ENCODE data around the gene DRC3.

DRC3 gene

DNA sequence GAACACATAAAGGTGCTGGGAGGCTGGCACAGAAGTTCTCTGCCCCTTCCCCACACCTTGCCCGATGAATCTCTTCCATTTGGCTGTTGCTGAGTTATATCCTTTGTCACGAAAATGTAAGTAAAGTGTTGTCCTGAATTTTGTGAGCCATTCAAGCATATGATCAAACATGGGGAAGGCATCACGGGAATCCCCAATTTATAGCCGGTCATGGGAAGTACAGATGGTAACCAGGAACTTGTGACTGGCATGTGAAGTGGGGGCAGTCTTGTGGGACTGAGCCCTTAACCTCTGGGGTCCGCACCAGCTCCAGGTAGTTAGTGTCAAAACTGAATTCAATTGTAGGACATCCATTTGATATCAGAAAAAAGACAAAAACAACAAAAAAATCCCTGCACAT lies 13.7 kb upstream of the DRC3 start:
- peaks cover 37% of the 10 kb centered on the region for H3K4me1 ChIP-seq (ENCODE audit: control insufficient read depth, insufficient read depth, low read length)
- peak overlapping the region; percentile 71 for H3K9ac ChIP-seq (ENCODE audit: low read depth, low read length)
- no peaks in the 10 kb centered on the region for H3K9me3 ChIP-seq (replicated peaks; ENCODE audit: low read length)
- peak overlapping the region; percentile 74 for H3K4me2 ChIP-seq (ENCODE audit: low read length)
- no peaks in the 10 kb centered on the region for H3K27me3 ChIP-seq (ENCODE audit: control insufficient read depth, insufficient read depth, low read length)
- peak overlapping the region; percentile 52 for H3K4me3 ChIP-seq (ENCODE audit: low read length)
- peaks cover 10% of the 10 kb centered on the region for H3K36me3 ChIP-seq (ENCODE audit: insufficient read depth, low read length)

DNA sequence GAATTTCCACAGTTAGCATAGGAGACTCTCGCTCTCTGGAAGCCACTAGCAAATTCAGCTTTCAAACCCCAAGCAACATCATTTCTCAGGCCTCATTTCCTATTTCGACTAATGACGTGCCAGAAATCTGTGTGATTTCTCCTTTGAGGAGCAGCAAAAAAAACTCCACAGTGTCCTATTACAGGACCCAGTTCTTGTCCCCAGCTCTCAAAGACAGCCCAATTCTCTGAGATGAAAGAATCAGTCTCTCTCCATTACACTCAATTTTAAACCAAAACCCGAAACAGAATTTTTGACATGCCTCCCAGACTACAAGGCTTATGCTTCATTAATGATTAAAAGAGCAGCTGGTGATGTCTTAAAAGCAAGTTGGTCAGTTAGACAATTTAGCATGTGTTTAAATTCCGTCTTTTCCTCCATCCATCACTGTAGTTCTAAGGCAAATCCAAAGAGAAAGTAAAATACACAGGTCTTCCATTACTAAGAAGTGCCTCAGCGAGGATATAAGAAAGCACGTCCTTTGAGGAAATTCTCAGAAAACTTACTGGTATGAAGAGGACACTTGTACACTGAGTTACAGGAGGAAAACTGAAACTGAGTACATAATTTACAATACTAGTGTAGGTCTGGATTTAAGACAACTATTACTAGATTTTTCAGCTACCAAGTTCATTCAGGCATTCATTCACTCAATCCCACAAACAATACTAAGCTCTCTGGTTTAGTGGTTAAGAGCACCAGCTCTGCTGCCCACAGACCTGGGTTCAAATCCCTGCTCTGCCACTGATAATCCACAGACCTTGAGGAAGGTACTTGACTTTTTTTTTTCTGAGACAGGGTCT lies 12.9 kb upstream of the DRC3 start:
- peaks cover 37% of the 10 kb centered on the region for H3K4me1 ChIP-seq (ENCODE audit: control insufficient read depth, insufficient read depth, low read length)

DNA sequence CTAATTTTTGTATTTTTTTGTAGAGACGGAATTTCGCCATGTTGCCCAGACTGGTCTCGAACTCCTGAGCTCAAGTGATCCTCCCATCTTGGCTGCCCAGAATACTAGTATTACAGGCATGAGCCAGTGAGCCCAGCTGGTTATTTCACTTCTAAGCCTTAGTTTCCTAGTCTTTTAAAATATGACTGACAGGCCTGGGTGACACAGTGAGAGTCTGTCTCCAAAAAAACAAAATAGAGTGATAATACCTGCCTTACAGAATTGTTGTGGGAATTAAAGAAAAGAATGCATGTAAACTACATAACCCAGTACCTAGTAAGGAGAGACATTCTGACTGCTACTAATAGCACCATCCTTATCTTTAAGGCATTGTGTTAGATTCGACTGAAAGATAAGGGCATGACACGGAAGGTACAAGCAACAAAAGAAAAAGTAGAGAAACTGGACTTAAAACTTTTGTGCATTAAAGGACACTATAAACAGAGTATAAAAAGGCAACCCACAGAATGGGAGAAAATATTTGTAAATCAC lies 12.1 kb upstream of the DRC3 start:
- no peaks in the 10 kb centered on the region for H3K27me3 ChIP-seq (ENCODE audit: control insufficient read depth, insufficient read depth, low read length)
- peaks cover 37% of the 10 kb centered on the region for H3K4me1 ChIP-seq (ENCODE audit: control insufficient read depth, insufficient read depth, low read length)
- no peaks in the 10 kb centered on the region for H3K9me3 ChIP-seq (replicated peaks; ENCODE audit: low read length)
- no peak overlapping the region for H3K4me3 ChIP-seq (ENCODE audit: low read length)
- H3K4me2 ChIP-seq (ENCODE audit: low read length) = peak overlapping the region; percentile 74
- no peak overlapping the region for H3K9ac ChIP-seq (ENCODE audit: low read depth, low read length)
- H3K36me3 ChIP-seq (ENCODE audit: insufficient read depth, low read length) = peaks cover 4% of the 10 kb centered on the region

More for the DNA sequence above, 12.9 kb upstream of the DRC3 start:
- no peaks in the 10 kb centered on the region for H3K9me3 ChIP-seq (replicated peaks; ENCODE audit: low read length)
- peak overlapping the region; percentile 74 for H3K4me2 ChIP-seq (ENCODE audit: low read length)
- H3K27me3 ChIP-seq (ENCODE audit: control insufficient read depth, insufficient read depth, low read length) = no peaks in the 10 kb centered on the region
- peaks cover 10% of the 10 kb centered on the region for H3K36me3 ChIP-seq (ENCODE audit: insufficient read depth, low read length)
- peak overlapping the region; percentile 71 for H3K9ac ChIP-seq (ENCODE audit: low read depth, low read length)
- peak overlapping the region; percentile 52 for H3K4me3 ChIP-seq (ENCODE audit: low read length)

DNA sequence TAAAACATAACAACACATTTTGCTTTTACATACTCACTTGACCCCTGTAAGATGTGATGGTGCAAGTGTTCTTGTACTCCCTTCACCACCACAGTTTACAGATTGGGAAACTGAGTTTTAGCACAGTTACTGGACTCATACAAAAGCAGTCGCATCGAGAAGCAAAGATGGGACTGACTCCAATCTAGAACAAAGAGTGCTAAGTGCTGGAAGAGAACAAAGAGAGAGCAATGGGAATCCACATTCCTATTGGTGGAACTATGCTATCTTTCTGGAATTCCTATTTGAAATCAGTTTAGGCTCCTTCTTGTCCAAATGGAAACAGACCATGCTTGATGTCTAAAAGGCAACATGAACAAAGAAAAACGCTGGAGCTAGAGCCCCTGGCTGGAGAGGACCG lies 9.6 kb upstream of the DRC3 start:
- Histone ChIP-seq H3K4me1 (ENCODE audit: control insufficient read depth, insufficient read depth, low read length) (peaks cover 22% of the 10 kb centered on the region), H3K36me3 (ENCODE audit: insufficient read depth, low read length) (no peaks in the 10 kb centered on the region), H3K9me3 (replicated peaks; ENCODE audit: low read length) (no peaks in the 10 kb centered on the region)

DNA sequence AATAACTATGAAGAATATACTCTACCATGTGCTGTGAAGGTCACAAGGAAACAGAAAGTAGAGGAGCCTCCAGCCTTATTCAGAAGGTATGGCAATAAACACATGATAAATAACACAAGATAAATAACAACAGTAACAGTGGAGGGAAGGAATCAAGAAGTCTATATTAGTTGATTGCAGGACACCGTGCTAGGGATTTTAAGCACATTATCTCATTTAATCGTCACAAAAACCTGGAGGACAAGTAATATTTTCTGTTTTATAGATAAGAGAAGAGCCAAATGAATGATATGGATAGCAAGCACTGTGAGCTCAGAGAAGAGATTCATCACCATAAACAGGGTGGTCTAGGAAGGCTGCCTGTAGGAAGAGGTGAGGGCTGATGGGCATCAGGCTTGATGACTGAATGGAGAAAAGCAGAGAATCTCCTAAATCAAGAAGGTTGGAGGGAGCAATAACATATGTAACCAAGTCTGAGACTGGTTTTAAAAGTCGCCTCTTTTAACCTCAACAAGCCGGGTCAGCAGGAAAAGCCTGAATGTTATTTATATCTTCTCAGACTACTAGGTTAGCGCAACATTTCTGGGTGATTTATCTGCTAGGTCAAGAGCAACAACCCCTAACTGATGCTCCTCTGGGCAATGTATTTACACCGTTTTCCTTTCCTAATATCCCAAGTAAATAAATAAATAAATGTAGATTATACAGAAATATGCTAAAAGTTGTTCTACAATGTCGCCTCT lies 8.8 kb upstream of the DRC3 start:
- Histone ChIP-seq H3K4me3 (ENCODE audit: low read length) (no peak overlapping the region), H3K36me3 (ENCODE audit: insufficient read depth, low read length) (no peaks in the 10 kb centered on the region), H3K9me3 (replicated peaks; ENCODE audit: low read length) (no peaks in the 10 kb centered on the region), H3K27me3 (ENCODE audit: control insufficient read depth, insufficient read depth, low read length) (no peaks in the 10 kb centered on the region), H3K4me1 (ENCODE audit: control insufficient read depth, insufficient read depth, low read length) (peaks cover 17% of the 10 kb centered on the region), H3K9ac (ENCODE audit: low read depth, low read length) (no peak overlapping the region), H3K4me2 (ENCODE audit: low read length) (no peak overlapping the region)

More for the DNA sequence above, 9.6 kb upstream of the DRC3 start:
- H3K4me3 ChIP-seq (ENCODE audit: low read length) = no peak overlapping the region
- no peak overlapping the region for H3K9ac ChIP-seq (ENCODE audit: low read depth, low read length)
- no peaks in the 10 kb centered on the region for H3K27me3 ChIP-seq (ENCODE audit: control insufficient read depth, insufficient read depth, low read length)
- no peak overlapping the region for H3K4me2 ChIP-seq (ENCODE audit: low read length)

DNA sequence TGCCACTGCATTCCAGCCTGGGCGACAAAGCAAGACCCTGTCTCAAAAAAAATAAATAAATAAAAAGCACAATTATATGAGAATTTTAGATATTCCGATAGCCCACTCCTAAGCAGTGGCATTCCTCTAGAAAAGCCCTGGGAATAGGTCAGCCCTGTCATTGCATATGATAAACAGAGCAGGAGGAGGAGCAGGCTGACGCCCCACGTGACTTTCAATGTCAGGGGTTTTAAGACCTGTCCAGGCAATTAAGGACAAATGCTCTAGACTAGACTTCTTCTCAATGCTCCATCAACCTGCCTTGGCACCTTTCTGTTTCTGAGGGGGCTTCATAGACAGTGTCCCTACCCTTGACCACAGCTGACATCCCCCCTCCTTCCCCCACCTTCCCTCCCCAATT lies 8.0 kb upstream of the DRC3 start:
- H3K36me3 ChIP-seq (ENCODE audit: insufficient read depth, low read length) = no peaks in the 10 kb centered on the region
- no peak overlapping the region for H3K9ac ChIP-seq (ENCODE audit: low read depth, low read length)
- H3K4me3 ChIP-seq (ENCODE audit: low read length) = no peak overlapping the region
- H3K9me3 ChIP-seq (replicated peaks; ENCODE audit: low read length) = no peaks in the 10 kb centered on the region
- no peaks in the 10 kb centered on the region for H3K27me3 ChIP-seq (ENCODE audit: control insufficient read depth, insufficient read depth, low read length)
- peaks cover 10% of the 10 kb centered on the region for H3K4me1 ChIP-seq (ENCODE audit: control insufficient read depth, insufficient read depth, low read length)
- H3K4me2 ChIP-seq (ENCODE audit: low read length) = no peak overlapping the region

DNA sequence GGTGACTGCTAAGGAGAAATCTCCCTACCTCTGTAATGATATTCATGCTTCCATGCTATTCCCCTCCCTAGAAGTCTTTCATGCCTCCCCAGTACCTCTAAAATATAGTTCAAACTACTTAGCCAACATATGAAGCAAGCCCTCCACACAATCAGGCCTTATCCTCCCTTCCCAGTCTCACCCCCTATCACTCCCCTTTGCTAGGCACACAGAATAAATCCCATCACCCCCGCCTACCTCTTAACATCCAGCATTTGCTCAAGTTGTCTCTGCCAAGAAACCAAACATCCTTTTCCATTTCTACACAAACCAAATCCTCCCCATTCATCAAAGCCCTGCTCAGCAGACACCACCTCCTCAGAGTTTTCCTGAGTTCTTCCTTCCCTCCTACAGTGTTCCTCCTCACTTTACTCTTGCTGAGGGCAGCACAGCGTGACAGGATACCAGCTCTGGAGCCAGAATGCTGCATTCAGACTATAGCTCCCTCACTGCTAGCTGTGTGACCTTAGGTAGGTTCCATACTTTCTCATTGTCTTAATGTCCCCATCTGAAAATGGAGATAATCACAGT lies 7.4 kb upstream of the DRC3 start:
- Histone ChIP-seq H3K9ac (ENCODE audit: low read depth, low read length) (no peak overlapping the region), H3K4me3 (ENCODE audit: low read length) (no peak overlapping the region), H3K4me1 (ENCODE audit: control insufficient read depth, insufficient read depth, low read length) (peaks cover 7% of the 10 kb centered on the region), H3K27me3 (ENCODE audit: control insufficient read depth, insufficient read depth, low read length) (no peaks in the 10 kb centered on the region), H3K4me2 (ENCODE audit: low read length) (no peak overlapping the region), H3K36me3 (ENCODE audit: insufficient read depth, low read length) (no peaks in the 10 kb centered on the region), H3K9me3 (replicated peaks; ENCODE audit: low read length) (no peaks in the 10 kb centered on the region)

DNA sequence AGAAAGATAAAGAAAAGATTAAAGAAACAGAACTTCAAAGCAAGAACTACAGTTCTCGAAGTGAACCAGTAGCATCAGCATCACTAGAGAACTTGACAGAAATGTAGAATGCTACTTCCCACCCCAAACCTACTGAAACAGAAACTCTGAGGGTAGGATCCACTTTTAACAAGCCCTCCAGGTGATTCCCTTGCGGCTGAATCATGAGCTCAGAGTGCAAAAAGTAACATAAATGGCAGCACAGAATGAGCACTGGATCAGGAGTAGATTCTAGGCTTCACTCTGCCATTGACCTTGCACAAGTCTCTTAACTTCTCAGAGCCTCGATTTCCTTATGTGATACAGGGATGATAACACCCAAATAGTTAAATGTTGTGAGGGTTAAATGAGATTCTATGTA lies 6.3 kb upstream of the DRC3 start:
- Histone ChIP-seq H3K4me2 (ENCODE audit: low read length) (no peak overlapping the region), H3K9ac (ENCODE audit: low read depth, low read length) (no peak overlapping the region), H3K36me3 (ENCODE audit: insufficient read depth, low read length) (no peaks in the 10 kb centered on the region), H3K4me3 (ENCODE audit: low read length) (no peak overlapping the region), H3K4me1 (ENCODE audit: control insufficient read depth, insufficient read depth, low read length) (peaks cover 16% of the 10 kb centered on the region), H3K27me3 (ENCODE audit: control insufficient read depth, insufficient read depth, low read length) (no peaks in the 10 kb centered on the region), H3K9me3 (replicated peaks; ENCODE audit: low read length) (no peaks in the 10 kb centered on the region)

DNA sequence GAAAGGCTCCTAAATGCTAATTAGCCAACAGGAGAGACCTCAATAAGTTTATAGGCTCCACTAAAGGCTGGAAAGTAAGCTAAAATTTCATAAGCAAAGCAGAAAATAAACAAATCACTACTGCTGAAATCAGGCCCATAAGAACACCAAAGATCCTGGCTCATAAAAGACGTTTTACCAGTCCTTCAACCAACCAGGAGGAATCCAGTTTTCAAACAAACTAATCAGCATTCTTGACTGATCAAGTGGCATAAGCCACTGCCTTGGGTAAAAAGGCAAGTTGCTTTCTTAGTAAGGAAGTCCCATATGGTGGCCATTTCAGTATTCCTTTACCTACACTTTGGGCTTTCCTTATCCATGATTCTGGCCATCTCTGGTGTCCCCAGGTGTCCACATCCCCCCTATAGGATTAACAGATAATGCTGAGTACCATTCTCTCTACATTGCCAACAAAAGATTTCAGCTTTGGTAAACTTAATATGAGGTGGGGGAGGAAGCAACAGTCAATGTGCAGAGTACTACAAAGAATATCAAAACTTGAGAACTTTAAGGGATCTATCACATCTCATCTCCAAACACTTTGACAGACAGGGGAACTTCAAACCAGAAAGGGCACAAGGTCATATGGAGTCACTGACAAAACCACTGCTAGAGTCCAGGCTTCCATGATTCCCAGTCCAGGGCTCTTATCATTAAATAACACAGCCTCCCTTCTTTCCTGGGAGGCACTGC lies 1.8 kb upstream of the DRC3 start:
- Histone ChIP-seq H3K27me3 (ENCODE audit: control insufficient read depth, insufficient read depth, low read length) (no peaks in the 10 kb centered on the region), H3K4me3 (ENCODE audit: low read length) (peak overlapping the region; percentile 80), H3K4me1 (ENCODE audit: control insufficient read depth, insufficient read depth, low read length) (peaks cover 18% of the 10 kb centered on the region), H3K4me2 (ENCODE audit: low read length) (peak overlapping the region; percentile 90), H3K9ac (ENCODE audit: low read depth, low read length) (peak overlapping the region; percentile 85), H3K9me3 (replicated peaks; ENCODE audit: low read length) (no peaks in the 10 kb centered on the region), H3K36me3 (ENCODE audit: insufficient read depth, low read length) (no peaks in the 10 kb centered on the region)

DNA sequence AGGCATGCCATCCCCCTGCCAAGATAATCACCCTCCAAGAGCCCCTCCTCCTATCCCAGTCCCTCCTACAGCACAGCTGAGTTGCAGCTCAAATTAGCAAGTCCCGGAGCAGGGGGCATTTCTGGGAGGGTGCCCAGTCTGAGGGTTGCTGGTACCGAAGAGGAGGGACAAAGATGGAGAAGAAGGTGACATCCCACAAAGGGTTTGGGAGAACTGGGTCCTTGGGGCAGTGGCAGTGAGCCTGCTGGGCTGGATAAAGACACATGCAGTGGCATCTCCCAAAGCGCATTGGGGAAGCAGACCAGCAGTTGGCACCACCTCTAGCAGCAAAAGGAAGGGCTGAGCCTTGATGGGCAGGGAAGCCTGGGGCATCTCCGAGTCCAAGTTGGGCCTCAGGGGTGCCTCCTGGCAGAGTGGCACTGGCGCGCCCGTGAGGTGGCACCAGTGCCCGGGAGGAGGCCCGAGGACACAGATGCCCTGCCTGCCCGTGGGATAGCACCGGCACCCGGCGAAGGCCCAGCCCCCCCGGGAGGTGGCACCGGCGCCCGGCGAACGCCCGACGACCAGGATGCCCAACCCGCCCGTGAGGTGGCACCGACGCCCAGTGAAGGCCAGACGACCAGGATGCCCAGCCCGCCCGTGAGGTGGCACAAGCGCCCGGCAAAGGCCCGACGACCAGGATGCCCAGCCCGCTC lies 1.1 kb upstream of the DRC3 start:
- Histone ChIP-seq H3K9me3 (replicated peaks; ENCODE audit: low read length) (no peaks in the 10 kb centered on the region), H3K4me1 (ENCODE audit: control insufficient read depth, insufficient read depth, low read length) (peaks cover 18% of the 10 kb centered on the region), H3K4me3 (ENCODE audit: low read length) (peak overlapping the region; percentile 80)

More for the DNA sequence above, 1.1 kb upstream of the DRC3 start:
- Histone ChIP-seq H3K4me2 (ENCODE audit: low read length) (peak overlapping the region; percentile 90), H3K27me3 (ENCODE audit: control insufficient read depth, insufficient read depth, low read length) (no peaks in the 10 kb centered on the region), H3K36me3 (ENCODE audit: insufficient read depth, low read length) (no peaks in the 10 kb centered on the region), H3K9ac (ENCODE audit: low read depth, low read length) (peak overlapping the region; percentile 85)
